IMR-90 (cell line): ENCODE results near the gene AMD1.

Source experiments
- BHLHE40 ChIP-seq: fragments of 150-350 bp; IDR thresholded peaks from 2 replicates; pipeline ENCODE4 v1.6.1; 2016; ENCODE audit warnings: mild to moderate bottlenecking, low read depth, low read length
- CEBPB ChIP-seq: IDR thresholded peaks from 2 replicates; pipeline ENCODE4 v1.6.1; 2012; ENCODE audit warnings: low read depth, low read length, improper control_type of control experiment
- MAFK ChIP-seq: IDR thresholded peaks from 2 replicates; pipeline ENCODE4 v1.6.1; 2012; ENCODE audit warnings: low read depth, low read length, improper control_type of control experiment
- MAZ ChIP-seq: IDR thresholded peaks from 2 replicates; pipeline ENCODE4 v1.6.1; 2012; ENCODE audit warnings: low read depth, mild to moderate bottlenecking, low read length, improper control_type of control experiment, moderate library complexity, borderline replicate concordance
- MXI1 ChIP-seq: IDR thresholded peaks from 2 replicates; pipeline ENCODE4 v1.6.1; 2012; ENCODE audit warnings: low read depth, mild to moderate bottlenecking, low read length, moderate library complexity, borderline replicate concordance
- POLR2A ChIP-seq: IDR thresholded peaks from 2 replicates; pipeline ENCODE4 v1.6.1; 2012; ENCODE audit warnings: mild to moderate bottlenecking, low read depth, low read length
- RAD21 ChIP-seq: IDR thresholded peaks from 2 replicates; pipeline ENCODE4 v1.6.1; 2012; ENCODE audit warnings: low read length, improper control_type of control experiment
- RCOR1 ChIP-seq: IDR thresholded peaks from 2 replicates; pipeline ENCODE4 v1.6.1; 2012; ENCODE audit warnings: mild to moderate bottlenecking, low read length, improper control_type of control experiment; ENCODE audit not compliant: insufficient replicate concordance
- RFX5 ChIP-seq: IDR thresholded peaks from 2 replicates; pipeline ENCODE4 v1.8.0; 2012; ENCODE audit warnings: low read depth, mild to moderate bottlenecking, low read length, moderate library complexity
- TF ChIP-seq, protein P1 (sequence below): conservative IDR thresholded peaks from 2 replicates; pipeline ENCODE4 v1.5.1; 2012; ENCODE audit warnings: mild to moderate bottlenecking, low read depth, low read length, improper control_type of control experiment
- TF ChIP-seq, protein P2 (sequence below): fragments of 150-350 bp; IDR thresholded peaks from 2 replicates; pipeline ENCODE4 v1.6.1; 2017; ENCODE audit warnings: mild to moderate bottlenecking, antibody characterized with exemption, low read length, low read depth

DNA sequence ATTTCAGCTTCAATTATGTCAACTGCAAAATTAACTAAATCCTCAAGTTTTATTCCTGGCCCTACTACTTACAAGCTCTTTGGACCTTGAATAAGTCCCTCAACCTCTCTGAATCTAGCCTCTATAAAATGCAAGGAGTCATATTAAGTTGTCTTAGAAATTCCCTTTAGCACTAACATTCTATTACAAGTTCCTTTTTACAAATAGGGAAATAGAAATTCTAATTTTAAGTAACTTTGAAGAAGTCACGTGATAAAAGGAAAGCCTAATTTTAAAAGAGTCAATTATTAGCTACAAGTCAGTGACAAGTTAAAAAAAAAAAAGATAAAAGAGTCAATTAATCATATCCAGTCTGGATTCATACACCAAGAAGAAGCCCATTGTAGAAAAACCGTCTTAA, 59.3 kb downstream of the AMD1 start:
- no peak for TF ChIP-seq POLR2A
- TF ChIP-seq, protein P1, sequence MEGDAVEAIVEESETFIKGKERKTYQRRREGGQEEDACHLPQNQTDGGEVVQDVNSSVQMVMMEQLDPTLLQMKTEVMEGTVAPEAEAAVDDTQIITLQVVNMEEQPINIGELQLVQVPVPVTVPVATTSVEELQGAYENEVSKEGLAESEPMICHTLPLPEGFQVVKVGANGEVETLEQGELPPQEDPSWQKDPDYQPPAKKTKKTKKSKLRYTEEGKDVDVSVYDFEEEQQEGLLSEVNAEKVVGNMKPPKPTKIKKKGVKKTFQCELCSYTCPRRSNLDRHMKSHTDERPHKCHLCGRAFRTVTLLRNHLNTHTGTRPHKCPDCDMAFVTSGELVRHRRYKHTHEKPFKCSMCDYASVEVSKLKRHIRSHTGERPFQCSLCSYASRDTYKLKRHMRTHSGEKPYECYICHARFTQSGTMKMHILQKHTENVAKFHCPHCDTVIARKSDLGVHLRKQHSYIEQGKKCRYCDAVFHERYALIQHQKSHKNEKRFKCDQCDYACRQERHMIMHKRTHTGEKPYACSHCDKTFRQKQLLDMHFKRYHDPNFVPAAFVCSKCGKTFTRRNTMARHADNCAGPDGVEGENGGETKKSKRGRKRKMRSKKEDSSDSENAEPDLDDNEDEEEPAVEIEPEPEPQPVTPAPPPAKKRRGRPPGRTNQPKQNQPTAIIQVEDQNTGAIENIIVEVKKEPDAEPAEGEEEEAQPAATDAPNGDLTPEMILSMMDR, result no peak
- no peak for TF ChIP-seq RAD21
- TF ChIP-seq, protein P2, sequence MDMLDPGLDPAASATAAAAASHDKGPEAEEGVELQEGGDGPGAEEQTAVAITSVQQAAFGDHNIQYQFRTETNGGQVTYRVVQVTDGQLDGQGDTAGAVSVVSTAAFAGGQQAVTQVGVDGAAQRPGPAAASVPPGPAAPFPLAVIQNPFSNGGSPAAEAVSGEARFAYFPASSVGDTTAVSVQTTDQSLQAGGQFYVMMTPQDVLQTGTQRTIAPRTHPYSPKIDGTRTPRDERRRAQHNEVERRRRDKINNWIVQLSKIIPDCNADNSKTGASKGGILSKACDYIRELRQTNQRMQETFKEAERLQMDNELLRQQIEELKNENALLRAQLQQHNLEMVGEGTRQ, result no peak
- no peak for TF ChIP-seq MAZ
- no peak for TF ChIP-seq MAFK
- TF ChIP-seq CEBPB, result no peak
- no peak for TF ChIP-seq BHLHE40
- TF ChIP-seq MXI1, result no peak
- no peak for TF ChIP-seq RFX5
- no peak for TF ChIP-seq RCOR1
